Gastroesophageal sphincter (tissue), 4 donors: Measurements from ENCODE around the gene MYO7A. TPM values are rescaled to one million over a fixed set of nuclear protein-coding genes. Genes with fewer than 3 reads are reported as not detected.

Source experiments
- ATAC-seq: fragments of 150-250 bp; one replicate; pipeline ENCODE4 v1.9.1; 2016; ENCODE audit warnings: mild to moderate bottlenecking, moderate library complexity
- H3K27ac ChIP-seq, 4 donors: fragments of 200-600 bp; sonication (generic) in 3 of 4; 1 replicate in 3 of 4; 2 replicates in 1 of 4; pipeline ENCODE4 v1.5.1; 2016 to 2019
- H3K27me3 ChIP-seq: fragments of 200-600 bp; sonication (generic); one replicate; pipeline ENCODE4 v1.5.1; 2019
- H3K36me3 ChIP-seq, 2 donors: fragments of 200-600 bp; sonication (generic); one replicate each; pipeline ENCODE4 v1.5.1; 2019; ENCODE audit warnings: control low read depth in 1 of 2
- H3K4me1 ChIP-seq, 3 donors: fragments of 200-600 bp; sonication (generic); 1 replicate in 2 of 3; 2 replicates in 1 of 3; pipeline ENCODE4 v1.5.1; 2016 to 2019; ENCODE audit warnings: control low read depth in 2 of 3
- H3K4me3 ChIP-seq, 2 donors: fragments of 200-600 bp; sonication (generic); one replicate each; pipeline ENCODE4 v1.5.1; 2019; ENCODE audit warnings: mild to moderate bottlenecking in 1 of 2, moderate library complexity in 1 of 2
- H3K9me3 ChIP-seq, 3 donors: fragments of 200-600 bp; sonication (generic); one replicate each; pipeline ENCODE4 v1.5.1; 2017 to 2019; ENCODE audit warnings: control low read depth in 2 of 3
- CTCF ChIP-seq, 4 experiments: fragments of 200-600 bp in 2 of 4; fragments of 450-650 bp in 2 of 4; sonication (generic) in 1 of 4; IDR thresholded peaks; one replicate each; pipeline ENCODE4 v1.5.1; 2017 to 2019; ENCODE audit warnings: antibody characterized with exemption in 4 of 4, mild to moderate bottlenecking in 2 of 4, moderate library complexity in 2 of 4
- EP300 ChIP-seq: sonication (generic); formaldehyde crosslinking; IDR thresholded peaks from one replicate; pipeline ENCODE4 v1.6.1; 2017; ENCODE audit warnings: antibody characterized with exemption, mild to moderate bottlenecking
- POLR2A ChIP-seq, 2 donors: fragments of 450-650 bp; IDR thresholded peaks; one replicate each; pipeline ENCODE4 v1.6.1; 2017; ENCODE audit warnings: antibody characterized with exemption in 2 of 2, mild to moderate bottlenecking in 2 of 2, moderate library complexity in 1 of 2
- POLR2AphosphoS5 ChIP-seq: sonication (generic); formaldehyde crosslinking; IDR thresholded peaks from one replicate; pipeline ENCODE4 v1.6.1; 2017; ENCODE audit warnings: antibody characterized with exemption
- WGBS, 2 donors: methylation state at CpG; one replicate each; pipeline ENCODE4 v1.1.5; 2018; ENCODE audit warnings: low coverage in 1 of 2; 5-methylcytosine and 5-hydroxymethylcytosine counted together
- total RNA-seq, 4 donors: library from RNA; depleted of rRNA; stranded (reverse); fragments of >200 nt; gene quantifications; one replicate each; pipeline ENCODE4 v1.1.0, GENCODE V29; 2016

The MYO7A gene
- total RNA-seq, 4 donors from 2014 or later, result 4.0 to 11.8 (median 8.7) TPM

- no peak for ATAC-seq
- H3K9me3 ChIP-seq, result no peaks in the 10 kb centered on the region
- H3K4me1 ChIP-seq, result no peaks in the 10 kb centered on the region
- H3K36me3 ChIP-seq, result no peaks in the 10 kb centered on the region
- no peaks in the 10 kb centered on the region for H3K27me3 ChIP-seq
- H3K27ac ChIP-seq, result no peak overlapping the region
- TF ChIP-seq POLR2A (IDR thresholded peaks at IDR 0.05) (no peak), CTCF (IDR thresholded peaks at IDR 0.05) (no peak), POLR2AphosphoS5 (no peak), EP300 (no peak)
- H3K4me3 ChIP-seq, result no peak overlapping the region
Observed at GRCh38 chr11:77236901-77237300, 108.9 kb downstream of the MYO7A start.

- no peaks in the 10 kb centered on the region for H3K27me3 ChIP-seq
- TF ChIP-seq POLR2AphosphoS5, result no peak
- no peak for TF ChIP-seq POLR2A (IDR thresholded peaks at IDR 0.05)
- no peak for TF ChIP-seq CTCF (IDR thresholded peaks at IDR 0.05)
- TF ChIP-seq EP300, result no peak
- no peaks in the 10 kb centered on the region for H3K36me3 ChIP-seq
- H3K4me1 ChIP-seq, result no peaks in the 10 kb centered on the region
- H3K9me3 ChIP-seq, result no peaks in the 10 kb centered on the region
- ATAC-seq, result no peak
- 45 to 76% methylated on average over 2 to 6 of the region's 7 CpGs for WGBS, 2 donors
- H3K27ac ChIP-seq, result no peak overlapping the region
- no peak overlapping the region for H3K4me3 ChIP-seq
Observed at GRCh38 chr11:77244277-77245027, 116.4 kb downstream of the MYO7A start.

- no peaks in the 10 kb centered on the region for H3K36me3 ChIP-seq
- no peak for TF ChIP-seq POLR2AphosphoS5
- no peak for TF ChIP-seq POLR2A (IDR thresholded peaks at IDR 0.05)
- no peak for TF ChIP-seq CTCF (IDR thresholded peaks at IDR 0.05)
- H3K4me3 ChIP-seq, result no peak overlapping the region
- WGBS, 2 donors, result 72 to 76% methylated on average over 3 of the region's 3 CpGs
- no peaks in the 10 kb centered on the region for H3K4me1 ChIP-seq
- H3K27me3 ChIP-seq, result no peaks in the 10 kb centered on the region
- H3K9me3 ChIP-seq, result peaks cover 0 to 9% (median 0%) of the 10 kb centered on the region in 3 donors
- H3K27ac ChIP-seq, result no peak overlapping the region
- no peak for ATAC-seq
Observed at GRCh38 chr11:77249427-77249826, 121.4 kb downstream of the MYO7A start.

GRCh38 chr11:77250881-77251640 lies 123.0 kb downstream of the MYO7A start:
- ATAC-seq, result no peak
- WGBS, 2 donors, result 83 to 92% methylated on average over 1 of the region's 1 CpG
- H3K27me3 ChIP-seq, result no peaks in the 10 kb centered on the region
- H3K9me3 ChIP-seq, result peaks cover 0 to 9% (median 0%) of the 10 kb centered on the region in 3 donors
- no peak overlapping the region for H3K27ac ChIP-seq
- no peaks in the 10 kb centered on the region for H3K36me3 ChIP-seq
- H3K4me1 ChIP-seq, result no peaks in the 10 kb centered on the region
- TF ChIP-seq POLR2A (IDR thresholded peaks at IDR 0.05) (no peak), CTCF (IDR thresholded peaks at IDR 0.05) (no peak), EP300 (no peak), POLR2AphosphoS5 (no peak)
- H3K4me3 ChIP-seq, result no peak overlapping the region
